GM23248 (cell line): Measurements from ENCODE around the gene SIPA1L3.

Experiments used
- EZH2 ChIP-seq: fragments of 200-600 bp; sonication (generic); IDR thresholded peaks from 2 replicates; pipeline ENCODE4 v1.6.1; 2018; ENCODE audit warnings: antibody characterized with exemption, mild to moderate bottlenecking; ENCODE audit not compliant: insufficient read depth, poor library complexity, severe bottlenecking
- EZH2phosphoT487 ChIP-seq: fragments of 200-600 bp; sonication (generic); IDR thresholded peaks from 2 replicates; pipeline ENCODE4 v1.6.1; 2018; ENCODE audit warnings: antibody characterized with exemption, moderate library complexity, mild to moderate bottlenecking, low read depth; ENCODE audit not compliant: insufficient read depth

DNA sequence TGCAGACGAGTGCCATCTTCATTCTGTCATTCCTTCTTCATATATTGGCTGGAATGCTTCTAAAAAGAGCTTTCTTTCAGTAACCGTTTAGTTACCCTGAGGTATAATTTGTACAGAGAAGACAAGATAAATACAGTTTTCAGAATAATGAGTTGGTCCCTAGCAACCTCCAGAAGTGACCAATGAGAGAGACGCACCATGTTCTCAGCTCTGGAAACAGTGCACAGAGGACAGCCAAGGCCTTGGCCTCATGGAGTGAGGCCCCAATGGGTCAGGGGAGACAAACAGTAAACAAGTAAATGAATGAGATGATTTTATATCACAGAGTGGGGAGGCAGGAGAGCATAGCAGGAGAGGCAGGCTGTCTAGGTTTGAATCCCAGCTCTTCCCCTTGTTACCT lies 226.3 kb downstream of the SIPA1L3 start:
- TF ChIP-seq EZH2 = no peak
- no peak for TF ChIP-seq EZH2phosphoT487
